NK-92 treated with Interleukin-12 subunit alpha and Interleukin-12 subunit beta, amount 100 ng/mL, for 24 hours (cell line): ENCODE results near the gene MCM3AP.
"Not testable (repeated sequence)": the region's sequence is repeated elsewhere in the genome, so short reads cannot be mapped to it uniquely, and the experiment has no call there.

Experiments
- DNase-seq: peaks from one replicate; lab custom pipeline; 2025; lab: John Stamatoyannopoulos, UW

The MCM3AP gene

DNA sequence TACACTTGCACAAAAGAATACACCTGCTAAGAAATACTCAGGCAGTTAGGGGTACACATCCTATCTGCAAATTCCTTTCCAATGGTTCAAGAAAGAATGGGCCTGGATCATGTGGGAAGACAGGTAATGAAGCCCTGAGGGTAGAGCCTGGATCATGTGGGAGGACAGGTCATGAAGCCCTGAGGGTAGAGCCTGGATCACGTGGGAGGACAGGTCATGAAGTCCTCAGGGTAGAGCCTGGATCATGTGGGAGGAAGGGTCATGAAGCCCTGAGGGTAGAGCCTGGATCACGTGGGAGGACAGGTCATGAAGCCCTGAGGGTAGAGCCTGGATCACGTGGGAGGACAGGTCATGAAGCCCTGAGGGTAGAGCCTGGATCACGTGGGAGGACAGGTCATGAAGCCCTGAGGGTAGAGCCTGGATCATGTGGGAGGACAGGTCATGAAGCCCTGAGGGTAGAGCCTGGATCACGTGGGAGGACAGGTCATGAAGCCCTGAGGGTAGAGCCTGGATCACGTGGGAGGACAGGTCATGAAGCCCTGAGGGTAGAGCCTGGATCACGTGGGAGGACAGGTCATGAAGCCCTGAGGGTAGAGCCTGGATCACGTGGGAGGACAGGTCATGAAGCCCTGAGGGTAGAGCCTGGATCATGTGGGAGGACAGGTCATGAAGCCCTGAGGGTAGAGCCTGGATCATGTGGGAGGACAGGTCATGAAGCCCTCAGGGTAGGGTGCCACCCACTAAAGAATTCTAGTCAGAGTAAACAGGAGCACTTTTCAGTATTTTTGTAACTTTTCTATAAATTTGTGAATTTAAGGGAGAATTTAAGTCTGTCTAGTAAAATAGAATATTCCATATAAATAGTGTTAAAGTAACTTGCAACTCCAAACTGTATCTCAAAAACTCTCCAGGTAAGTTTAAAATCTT is 84.3 kb downstream of the MCM3AP start:
- not testable (repeated sequence) for DNase-seq

DNA sequence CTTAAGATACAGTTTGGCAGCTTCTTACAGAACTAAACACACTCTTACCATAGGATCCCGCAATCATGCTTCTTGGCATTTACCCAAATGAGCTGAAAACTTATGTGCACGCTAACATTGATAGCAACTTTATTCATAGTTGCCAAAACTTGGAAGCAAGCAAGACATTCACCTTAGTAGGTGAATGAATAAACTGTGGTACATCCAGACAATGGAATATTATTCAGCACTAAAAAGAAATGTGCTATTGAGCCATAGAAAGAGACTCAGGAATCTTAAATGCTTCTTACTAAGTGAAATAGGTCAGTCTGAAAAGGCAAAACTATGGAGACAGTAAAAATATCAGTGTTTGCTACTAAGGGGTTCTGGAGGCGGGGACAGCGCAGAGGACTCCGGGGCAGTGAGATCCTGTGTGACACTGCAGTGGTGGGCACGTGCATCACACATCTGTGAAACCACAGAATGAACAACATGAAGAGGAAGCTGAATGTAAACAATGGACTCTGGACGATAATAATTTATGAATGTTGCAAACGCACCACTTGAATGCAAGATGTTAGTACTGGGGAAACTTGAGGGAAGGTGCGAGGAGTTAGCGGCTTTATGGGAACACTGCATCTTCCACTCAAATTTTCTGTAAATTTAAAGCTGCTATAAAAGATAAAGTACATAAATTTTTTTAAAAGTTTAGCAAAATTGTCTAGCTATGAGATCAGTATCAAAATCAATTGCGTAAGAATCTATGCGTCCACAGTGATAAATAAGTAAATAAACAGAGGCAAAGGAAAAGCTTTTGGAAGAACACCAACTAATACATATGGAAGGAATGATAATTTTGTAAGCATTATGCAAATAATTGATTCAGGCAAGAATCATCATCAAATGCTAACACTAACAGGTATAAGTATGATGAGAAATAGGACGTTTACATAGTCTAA is 85.7 kb downstream of the MCM3AP start:
- no peak for DNase-seq

DNA sequence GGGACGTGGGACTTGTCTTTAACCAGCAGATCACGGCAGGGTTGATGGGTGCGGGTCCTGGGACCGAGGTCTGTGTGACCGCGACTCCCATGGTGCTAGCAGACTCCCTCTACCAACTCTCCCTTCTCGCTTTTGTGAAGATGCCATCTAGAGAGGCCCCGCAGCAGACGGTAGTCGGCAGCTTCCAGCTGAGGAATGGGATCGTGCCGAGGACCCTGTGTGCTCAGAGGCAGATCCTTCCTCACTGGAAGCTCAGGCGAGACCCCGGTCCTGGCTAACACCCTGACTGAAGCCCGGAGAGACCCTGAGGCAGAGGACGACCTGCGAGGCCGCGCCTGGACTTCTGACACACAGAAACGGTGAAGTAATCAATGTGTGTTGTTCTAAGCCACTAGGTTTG is 88.7 kb downstream of the MCM3AP start:
- DNase-seq = no peak

DNA sequence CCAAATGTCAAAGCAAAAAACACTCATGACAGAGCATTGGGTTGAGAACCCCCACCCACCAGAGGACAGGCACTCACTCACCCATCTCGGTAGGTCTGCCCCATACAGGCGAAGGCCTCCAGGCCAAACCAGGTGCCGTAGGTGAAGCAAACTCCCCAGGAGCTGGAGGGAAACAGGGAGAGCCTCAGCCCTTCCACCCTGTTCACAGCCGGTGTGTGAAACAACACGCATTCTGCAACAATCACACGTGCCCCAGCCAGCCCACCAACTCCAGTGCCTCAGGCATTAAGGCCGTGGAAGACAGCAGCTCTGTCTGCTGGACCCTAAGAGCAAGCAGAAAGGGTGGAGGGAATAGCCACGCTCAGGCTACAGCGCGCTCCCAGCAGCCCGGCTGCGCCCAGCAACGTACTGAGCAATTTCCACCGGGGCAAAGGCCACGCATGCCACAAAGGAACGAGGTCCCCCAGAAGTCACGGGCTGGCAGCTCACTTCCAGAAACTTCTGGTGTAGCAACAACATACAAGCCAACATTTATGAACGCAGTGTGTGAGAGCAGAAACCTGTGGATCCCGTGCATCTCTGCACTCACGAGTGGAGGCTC is 89.7 kb downstream of the MCM3AP start:
- DNase-seq = no peak

DNA sequence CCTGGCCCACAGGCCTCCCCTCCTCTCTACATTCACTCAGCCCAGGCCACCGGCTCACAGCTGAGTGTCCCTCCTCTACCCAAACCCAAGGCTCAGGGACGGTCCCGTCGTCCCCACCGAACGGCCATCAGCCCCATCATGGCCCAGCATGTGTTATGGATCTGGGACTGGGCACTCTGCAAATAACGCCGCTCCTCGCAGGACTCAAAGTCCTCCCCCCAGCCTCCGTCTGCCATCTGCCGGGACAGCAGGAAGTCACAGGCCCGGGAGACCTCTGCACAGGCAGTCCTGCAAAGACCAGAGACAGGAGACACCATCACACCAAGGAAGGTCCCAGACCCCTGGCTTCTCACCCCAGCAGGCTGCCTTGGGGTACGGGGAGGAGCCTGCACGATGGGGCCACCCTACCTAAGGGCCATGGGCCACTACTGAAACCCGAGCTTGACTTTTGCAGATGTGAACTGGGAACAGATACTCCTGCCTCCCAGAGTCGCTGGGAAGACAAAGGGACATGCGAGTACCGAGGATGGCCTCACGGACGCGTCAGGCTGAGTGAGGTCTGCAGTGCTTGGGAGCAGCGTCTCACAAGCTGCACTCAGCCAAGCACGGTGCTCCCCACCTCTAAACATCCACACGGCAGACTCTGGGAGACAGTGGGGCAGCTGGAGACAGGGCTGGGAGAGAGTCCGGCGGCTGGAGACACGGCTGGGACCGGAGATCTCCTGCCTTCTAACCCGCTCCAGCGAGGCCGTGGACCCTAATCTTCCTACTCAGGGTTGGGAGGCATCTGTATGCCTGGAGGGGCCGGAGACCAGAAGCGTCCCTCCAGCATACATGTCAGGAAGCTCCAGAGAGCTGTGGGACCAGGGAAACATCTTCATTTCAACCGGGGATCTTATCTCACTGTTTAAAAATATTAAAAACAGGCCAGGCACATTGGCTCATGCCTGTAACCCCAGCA is 90.8 kb downstream of the MCM3AP start:
- DNase-seq = no peak

DNA sequence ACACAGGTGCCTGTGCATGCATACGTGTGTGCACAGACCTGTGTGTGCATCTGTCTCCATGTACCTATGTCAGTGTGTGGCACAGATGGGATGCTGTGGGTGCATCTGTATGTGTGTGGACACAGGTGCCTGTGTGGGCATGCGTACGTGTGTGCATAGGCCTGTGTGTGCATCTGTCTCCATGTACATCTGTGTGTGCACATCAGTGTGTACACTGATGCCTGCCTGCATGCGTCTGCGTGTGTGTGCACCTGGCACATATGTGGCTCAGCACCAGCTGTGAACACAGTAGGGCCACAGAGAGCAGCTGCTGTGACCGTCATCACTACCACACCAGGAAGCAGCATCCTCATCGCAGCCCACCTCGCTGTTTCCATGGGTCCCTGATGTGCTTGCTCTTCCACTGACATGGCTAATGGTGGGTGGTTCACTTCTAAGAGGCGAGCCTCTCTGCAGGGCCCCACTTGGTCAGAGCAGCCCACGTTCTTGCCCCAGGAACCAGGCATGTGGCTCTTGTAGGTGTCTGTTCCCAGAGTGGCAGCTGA is 91.5 kb downstream of the MCM3AP start:
- DNase-seq = no peak

DNA sequence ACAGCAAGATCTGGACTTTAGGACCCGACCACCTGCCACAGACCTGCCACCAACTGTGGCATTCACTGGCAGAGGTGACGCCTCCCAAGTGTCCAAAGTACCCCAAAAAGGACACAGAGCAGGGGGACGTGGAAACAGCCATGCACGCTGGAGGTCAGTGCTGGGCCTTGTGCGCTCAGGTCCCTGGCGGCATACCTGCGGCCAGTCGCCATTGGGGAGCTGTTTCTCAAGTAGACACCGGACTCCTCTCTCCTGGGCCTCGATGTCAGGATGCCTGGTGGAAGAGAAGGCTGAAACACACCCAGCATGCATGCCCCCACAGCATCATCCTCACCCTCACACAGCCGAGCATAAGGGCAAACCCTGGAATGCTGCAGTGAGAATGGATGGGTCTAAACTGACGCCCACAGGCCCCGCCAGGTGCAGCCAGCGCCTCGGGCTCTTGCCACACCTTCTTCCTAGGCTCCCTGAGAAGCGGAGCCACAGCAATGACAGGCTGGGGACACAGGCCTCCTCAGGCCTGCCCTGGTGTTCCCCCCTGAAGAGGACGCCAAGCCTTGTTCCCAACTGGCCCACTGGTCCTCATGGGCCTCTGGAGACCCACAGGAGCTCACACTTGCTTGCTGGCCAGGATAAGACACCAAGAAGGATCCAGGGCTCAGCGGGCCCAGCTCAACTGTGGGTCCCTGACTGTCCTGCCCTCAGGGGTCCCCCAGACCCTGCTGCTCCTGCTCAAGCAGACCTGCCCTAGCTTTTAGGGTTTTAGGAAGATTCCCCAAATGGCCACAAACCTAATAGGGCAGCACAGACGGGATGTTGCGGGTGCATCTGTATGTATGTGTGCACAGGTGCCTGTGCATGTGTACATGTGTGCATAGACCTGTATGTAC is 93.5 kb downstream of the MCM3AP start:
- no peak for DNase-seq

DNA sequence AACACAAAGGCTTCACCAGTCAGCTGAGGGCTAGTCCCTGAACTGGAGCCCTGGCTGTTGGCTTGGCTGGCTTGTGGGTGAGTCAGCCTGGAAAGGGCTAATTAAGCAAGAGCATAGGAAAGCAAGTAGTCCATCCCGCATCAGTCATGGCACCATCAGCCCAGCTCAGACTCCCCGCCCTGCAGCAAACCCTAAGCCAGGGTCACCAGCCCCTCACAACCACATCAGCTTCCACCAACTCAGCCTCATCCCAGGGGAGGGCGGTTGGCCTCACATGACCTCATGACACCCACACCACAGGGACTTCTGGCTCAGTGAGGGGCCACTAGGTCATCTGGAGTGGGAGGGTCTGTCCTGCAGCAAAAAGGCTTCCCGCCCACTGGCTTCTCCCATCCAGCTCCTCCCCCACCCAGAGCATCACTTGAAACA is 94.1 kb downstream of the MCM3AP start:
- no peak for DNase-seq

DNA sequence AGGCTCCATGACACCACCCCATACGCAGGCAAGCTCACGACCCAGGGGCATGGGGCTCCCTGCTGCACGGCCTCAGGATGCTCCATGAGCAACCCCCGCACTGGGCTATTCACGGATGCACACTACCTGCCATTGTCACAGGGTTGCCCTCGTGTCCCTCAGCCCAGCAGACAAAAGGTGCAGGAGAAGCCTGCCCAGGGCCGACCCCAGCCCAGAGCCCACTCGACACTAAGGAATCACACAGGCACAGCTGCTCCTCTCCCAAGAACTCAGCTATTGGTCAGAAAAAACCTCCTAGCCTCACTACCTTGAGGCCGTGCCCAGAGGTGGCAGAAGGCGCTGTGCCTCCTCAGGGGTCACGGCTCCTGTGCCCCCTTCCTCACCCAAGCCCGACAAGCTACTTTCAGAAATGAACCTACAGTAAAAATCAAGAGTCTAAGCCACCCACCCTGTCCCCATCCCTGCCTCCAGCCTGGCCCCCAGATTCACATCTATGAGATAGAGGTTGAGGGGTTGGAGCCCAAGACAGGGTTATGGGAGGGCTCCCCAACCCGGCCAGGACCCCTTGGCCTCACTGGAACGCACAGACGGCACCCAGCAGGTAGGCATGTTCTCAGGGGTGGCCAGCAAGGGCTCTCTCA is 94.8 kb downstream of the MCM3AP start:
- DNase-seq = no peak

DNA sequence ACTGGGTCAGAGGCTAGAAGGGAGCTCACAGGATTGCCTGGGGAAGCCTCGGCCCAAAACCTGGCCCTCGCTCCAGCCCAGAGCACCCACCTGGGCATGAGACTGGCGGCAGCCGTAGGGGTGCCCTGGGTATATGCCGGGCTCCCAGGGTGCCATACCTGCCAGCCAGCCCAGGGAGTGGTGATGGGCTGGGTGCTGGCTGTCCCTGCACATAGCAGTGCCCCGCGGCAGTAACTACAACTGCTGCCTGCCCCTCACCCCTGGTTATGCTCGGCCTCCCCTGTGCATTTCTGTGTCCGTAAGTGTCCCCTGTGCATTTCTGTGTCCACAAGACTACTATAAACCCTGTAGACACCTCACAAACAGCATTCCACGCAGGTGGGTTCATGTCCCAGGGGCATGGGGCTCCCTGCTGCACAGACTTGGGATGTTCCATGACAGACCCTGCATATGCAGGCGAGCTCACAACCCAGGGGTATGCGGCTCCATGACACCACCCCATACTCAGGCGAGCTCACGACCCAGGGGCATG is 95.4 kb downstream of the MCM3AP start:
- DNase-seq = no peak

DNA sequence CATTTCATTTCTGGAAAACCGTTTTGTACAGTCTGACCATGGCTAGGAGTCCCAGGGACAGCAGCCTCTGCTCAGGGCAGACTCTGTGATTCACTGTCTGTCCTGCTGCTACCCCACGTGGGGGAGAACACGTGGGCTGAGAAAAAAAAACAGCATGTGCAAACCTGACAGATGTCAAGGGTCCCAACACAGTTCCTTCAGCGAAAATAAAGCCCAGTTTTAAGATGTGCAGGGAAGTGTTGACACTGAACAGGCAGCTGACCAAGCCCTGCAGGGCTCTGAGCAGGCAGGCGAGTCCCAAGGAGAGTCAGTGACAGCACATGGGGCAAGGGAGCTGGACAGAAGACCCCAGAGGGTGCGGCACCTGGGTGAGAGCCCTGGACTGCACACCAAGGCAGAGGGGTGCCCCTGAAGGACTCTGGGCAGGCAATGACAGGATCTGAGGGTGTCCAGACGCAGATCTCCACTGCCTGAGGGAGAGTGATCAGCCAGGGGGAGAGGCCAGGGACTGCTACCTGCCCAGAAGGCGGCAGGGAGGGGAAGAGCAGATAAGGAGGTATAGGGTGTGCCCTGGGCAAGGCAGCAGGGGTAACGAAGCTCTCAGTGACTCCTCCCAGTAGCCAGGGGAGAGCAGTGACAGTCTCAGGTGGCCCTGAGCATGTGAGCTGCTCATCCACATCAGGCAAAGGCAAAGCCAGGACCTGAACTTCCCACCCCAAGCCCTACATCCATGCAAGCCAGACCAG is 96.0 kb downstream of the MCM3AP start:
- no peak for DNase-seq

DNA sequence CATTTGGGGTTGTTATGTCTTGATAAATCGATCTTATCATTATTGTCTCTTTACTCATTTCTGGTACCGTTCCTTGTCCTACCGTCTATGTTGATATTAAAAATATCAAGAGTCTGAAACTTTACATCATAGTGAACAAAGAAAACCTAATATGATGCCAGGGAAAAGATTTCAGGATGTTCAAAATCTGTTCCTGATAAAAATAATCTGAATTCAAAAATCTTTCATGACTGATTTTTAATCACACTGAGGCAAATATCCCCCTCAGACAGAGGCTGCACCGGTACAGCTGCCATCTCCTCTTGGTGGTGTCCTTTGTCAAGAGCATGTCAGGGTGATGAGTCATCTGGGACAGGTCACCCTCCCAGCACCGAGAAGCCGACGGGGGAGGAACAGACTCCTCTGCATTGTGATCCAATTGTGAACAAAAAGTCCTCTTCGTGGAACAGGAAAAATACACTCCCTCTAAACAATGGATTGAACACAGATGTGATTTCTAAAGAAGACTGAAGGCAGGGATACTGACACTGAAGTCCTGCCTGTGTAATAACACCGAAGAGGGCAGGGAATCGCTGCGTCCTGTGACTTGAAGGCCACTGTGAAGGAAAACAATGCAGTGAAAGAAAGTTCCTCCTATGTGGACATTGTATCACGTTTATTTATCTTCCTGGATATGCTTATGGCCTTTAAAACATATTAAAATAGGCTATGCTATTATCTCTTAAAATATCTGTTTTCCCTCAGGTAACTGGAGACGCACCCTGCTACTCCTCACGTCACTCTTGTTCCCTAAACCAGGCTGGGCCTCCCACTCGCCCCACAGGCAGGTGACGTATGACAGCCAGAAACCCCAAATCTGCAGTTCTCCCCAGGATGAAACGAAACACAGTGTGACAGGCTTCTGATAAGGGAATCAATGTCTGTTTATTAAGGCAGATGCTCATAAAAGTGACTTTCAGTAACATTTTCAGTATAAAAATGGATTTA is 96.9 kb downstream of the MCM3AP start:
- no peak for DNase-seq

DNA sequence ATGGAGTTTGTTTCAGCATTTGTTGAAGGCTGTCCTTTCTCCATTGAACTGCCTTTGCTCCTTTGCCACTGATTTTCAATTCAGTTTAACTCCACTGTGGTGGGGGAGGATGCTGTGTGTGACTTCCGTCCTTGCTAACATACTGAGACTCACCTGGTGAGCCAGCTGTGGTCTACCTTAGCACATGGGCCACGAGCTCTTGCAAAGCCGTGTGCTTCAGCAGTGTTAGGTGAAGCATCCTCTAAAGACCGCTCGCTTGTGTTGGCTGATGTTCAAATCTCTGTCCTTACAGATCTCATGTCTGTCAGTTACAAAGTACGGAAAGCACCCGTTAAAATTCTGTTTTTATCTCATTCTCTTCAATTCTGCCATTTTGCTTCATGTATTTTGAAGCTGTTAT is 97.6 kb downstream of the MCM3AP start:
- DNase-seq = no peak

DNA sequence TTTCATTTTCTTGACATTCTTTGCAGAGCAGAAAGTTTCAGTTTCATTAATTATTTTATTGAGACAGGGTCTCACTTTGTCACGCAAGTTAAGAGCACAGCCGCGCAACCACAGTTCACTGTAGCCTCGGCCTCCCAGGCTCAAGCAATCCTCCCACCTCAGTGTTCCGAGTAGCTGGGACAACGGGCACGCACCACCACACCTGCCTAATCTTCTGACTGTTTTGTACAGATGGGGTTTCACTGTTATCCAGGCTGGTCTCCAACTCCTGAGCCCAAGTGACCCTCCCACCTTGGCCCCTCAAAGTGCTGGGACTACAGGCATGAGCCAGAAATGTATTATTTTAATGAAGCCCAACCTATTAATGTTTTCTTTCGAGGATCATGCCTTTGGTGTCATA is 98.2 kb downstream of the MCM3AP start:
- DNase-seq = no peak

DNA sequence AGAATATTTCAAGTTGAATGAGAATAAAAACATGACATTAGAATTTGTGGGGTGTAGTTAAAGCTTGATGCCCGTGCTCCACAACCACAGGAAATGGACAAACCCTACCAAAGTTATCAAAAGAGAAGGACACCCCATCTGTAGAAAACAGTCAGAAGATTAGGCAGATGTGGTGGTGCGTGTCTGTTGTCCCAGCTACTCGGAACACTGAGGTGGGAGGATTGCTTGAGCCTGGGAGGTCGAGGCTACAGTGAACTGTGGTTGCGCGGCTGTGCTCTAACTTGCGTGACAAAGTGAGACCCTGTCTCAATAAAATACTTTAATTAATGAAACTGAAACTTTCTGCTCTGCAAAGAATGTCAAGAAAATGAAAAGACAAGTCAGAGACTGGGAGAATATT is 99.7 kb downstream of the MCM3AP start:
- no peak for DNase-seq
